HepG2 (cell line): ENCODE measurements around the gene SFXN5. TPM values are rescaled to one million over a fixed set of nuclear protein-coding genes. Genes with fewer than 3 reads are reported as not detected.

Experiments
- ATF7 ChIP-seq, 2 experiments: fragments of 450-650 bp in 1 of 2; sonication (generic) in 1 of 2; formaldehyde crosslinking in 1 of 2; IDR thresholded peaks; 2 replicates each; pipeline versions ENCODE4 v1.4.0 to v1.6.1; 2016 to 2020; ENCODE audit warnings: antibody characterized with exemption in 1 of 2, mild to moderate bottlenecking in 1 of 2, missing genetic modification reagents in 1 of 2
- CCDC6 ChIP-seq: sonication (generic); formaldehyde crosslinking; IDR thresholded peaks from 2 replicates; pipeline ENCODE4 v1.8.1; 2022; ENCODE audit warnings: mild to moderate bottlenecking, missing genetic modification reagents, moderate library complexity
- FOSL2 ChIP-seq: sonication (generic); formaldehyde crosslinking; IDR thresholded peaks from 2 replicates; pipeline ENCODE4 v1.4.0; 2020; ENCODE audit warnings: missing genetic modification reagents
- HCFC1 ChIP-seq: fragments of 150-350 bp; IDR thresholded peaks from 2 replicates; pipeline ENCODE4 v1.6.1; 2014; ENCODE audit warnings: low read depth, low read length
- MBD4 ChIP-seq: IDR thresholded peaks from 2 replicates; pipeline ENCODE4 v1.6.1; 2012; ENCODE audit warnings: low read length, inconsistent platforms, borderline replicate concordance
- MXD1 ChIP-seq: sonication (generic); formaldehyde crosslinking; IDR thresholded peaks from 2 replicates; pipeline ENCODE4 v1.4.0; 2020; ENCODE audit warnings: mild to moderate bottlenecking, missing genetic modification reagents
- SMAD3 ChIP-seq: sonication (generic); formaldehyde crosslinking; IDR thresholded peaks from 2 replicates; pipeline ENCODE4 v1.4.0; 2020; ENCODE audit warnings: missing genetic modification reagents
- SP4 ChIP-seq: sonication (generic); formaldehyde crosslinking; IDR thresholded peaks from 2 replicates; pipeline ENCODE4 v1.8.1; 2023; ENCODE audit warnings: mild to moderate bottlenecking, missing genetic modification reagents
- SRF ChIP-seq: IDR thresholded peaks from 2 replicates; pipeline ENCODE4 v1.6.1; 2011; ENCODE audit warnings: mild to moderate bottlenecking, low read depth, low read length, moderate library complexity
- STAT5B ChIP-seq: sonication (generic); formaldehyde crosslinking; IDR thresholded peaks from 2 replicates; pipeline ENCODE4 v1.4.0; 2020; ENCODE audit warnings: missing genetic modification reagents
- ZNF20 ChIP-seq: sonication (generic); formaldehyde crosslinking; IDR thresholded peaks from 2 replicates; pipeline ENCODE4 v1.4.0; 2020; ENCODE audit warnings: mild to moderate bottlenecking, moderate library complexity, missing genetic modification reagents
- ZNF234 ChIP-seq: sonication (generic); formaldehyde crosslinking; conservative IDR thresholded peaks from 2 replicates; pipeline ENCODE4 v1.5.1; 2020; ENCODE audit warnings: mild to moderate bottlenecking, missing genetic modification reagents
- ZNF33A ChIP-seq: sonication (generic); formaldehyde crosslinking; IDR thresholded peaks from 2 replicates; pipeline ENCODE4 v1.5.1; 2020; ENCODE audit warnings: missing genetic modification reagents, mild to moderate bottlenecking, moderate library complexity, borderline replicate concordance
- ZNF552 ChIP-seq: sonication (generic); formaldehyde crosslinking; IDR thresholded peaks from 2 replicates; pipeline ENCODE4 v1.9.0; 2022; ENCODE audit warnings: missing genetic modification reagents, mild to moderate bottlenecking, borderline replicate concordance
- ZNF883 ChIP-seq: sonication (generic); formaldehyde crosslinking; IDR thresholded peaks from 2 replicates; pipeline ENCODE4 v1.5.1; 2020; ENCODE audit warnings: mild to moderate bottlenecking, missing genetic modification reagents; ENCODE audit errors: not compliant biosample characterization
- polyA plus RNA-seq, 8 experiments: library from polyadenylated mRNA; depleted of rRNA in 3 of 8; stranded (reverse) in 7 of 8; unstranded in 1 of 8; fragments of >200 nt; fragmentation: Illumina TruSeq in 4 of 8; extraction: Trizol in 4 of 8; gene quantifications; 2 replicates each; pipeline versions ENCODE4 v1.2.1 to v1.2.3, GENCODE V29; 2011 to 2016; ENCODE audit warnings: low read depth in 4 of 8, missing spikeins in 1 of 8, mixed read lengths in 1 of 8; ENCODE audit not compliant: insufficient read depth in 1 of 8
- total RNA-seq, 5 experiments: library from RNA; depleted of rRNA; stranded (reverse); fragments of >200 nt; fragmentation: Illumina TruSeq; extraction: Trizol; gene quantifications; 2 replicates each; pipeline ENCODE4 v1.2.3, GENCODE V29; 2016; ENCODE audit warnings: low read depth in 1 of 5
- TF ChIP-seq, protein P1 (sequence below): sonication (generic); formaldehyde crosslinking; IDR thresholded peaks from 2 replicates; pipeline ENCODE4 v1.8.1; 2023; ENCODE audit warnings: missing genetic modification reagents, inconsistent platforms, borderline replicate concordance
- TF ChIP-seq, protein P2 (sequence below): sonication (generic); formaldehyde crosslinking; IDR thresholded peaks from 2 replicates; pipeline ENCODE4 v1.4.0; 2020; ENCODE audit warnings: missing genetic modification reagents
- TF ChIP-seq, protein P3 (sequence below): sonication (generic); formaldehyde crosslinking; IDR thresholded peaks from 2 replicates; pipeline ENCODE4 v1.4.0; 2020; ENCODE audit warnings: missing genetic modification reagents
- TF ChIP-seq, protein P4 (sequence below): sonication (generic); formaldehyde crosslinking; IDR thresholded peaks from 2 replicates; pipeline ENCODE4 v1.9.0; 2021; ENCODE audit warnings: missing genetic modification reagents, borderline replicate concordance
- TF ChIP-seq, protein P5 (sequence below): sonication (generic); formaldehyde crosslinking; conservative IDR thresholded peaks from 2 replicates; pipeline ENCODE4 v1.8.0; 2022; ENCODE audit warnings: missing genetic modification reagents

The SFXN5 gene
- total and polyA plus RNA-seq, 2 of the 13 experiments (the other 11 are each of a cell fraction or from before 2014, with no cell fraction given): 34.9 to 37.4 TPM

DNA sequence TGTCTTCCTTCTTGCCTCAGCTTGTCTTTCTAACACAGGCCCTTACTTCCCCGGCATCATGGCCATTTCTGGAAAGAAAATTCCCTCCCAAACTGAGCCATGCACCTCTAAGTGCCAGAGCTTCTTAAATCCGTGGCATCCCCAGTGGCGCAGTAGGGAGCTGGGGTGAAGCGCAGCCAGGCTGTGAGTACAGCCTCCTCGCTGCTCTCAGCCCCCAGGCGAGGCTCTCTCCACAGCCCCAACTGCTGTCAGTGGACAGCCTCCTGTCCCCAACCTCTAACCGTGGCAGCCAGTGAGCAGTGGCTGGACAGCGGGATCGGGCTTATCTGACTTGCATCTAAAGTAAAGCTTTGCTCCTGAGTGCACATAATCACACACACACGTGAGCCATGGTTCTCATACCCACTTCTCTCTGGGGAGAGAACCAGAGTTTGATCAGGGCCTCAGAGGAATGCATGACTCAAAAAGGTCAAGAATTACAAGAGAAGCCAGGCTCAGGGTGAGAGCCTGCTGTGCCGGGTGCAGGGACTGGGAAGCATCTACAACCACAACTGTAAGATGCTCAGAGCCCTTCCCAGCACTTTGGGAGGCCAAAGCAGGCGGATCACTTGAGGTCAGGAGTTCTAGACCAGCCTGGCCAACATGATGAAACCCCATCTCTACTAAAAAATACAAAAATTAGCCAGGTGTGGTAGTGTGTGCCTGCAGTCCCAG, 50.7 kb downstream of the SFXN5 start (continued):
- TF ChIP-seq ZNF234 (no peak), ZNF20 (CRISPR knock-in tag) (no peak), SMAD3 (CRISPR knock-in tag) (peak; percentile 54; the same call in 1 of the 2 replicates), ZNF33A (CRISPR knock-in tag) (0 out of 2 replicates have a peak, but pooled peaks have one; percentile 70), ATF7 (IDR thresholded peaks at IDR 0.05) (no peak), ATF7 (CRISPR knock-in tag; IDR thresholded peaks at IDR 0.05) (peak; percentile 66; the same call in 1 of the 2 replicates), FOSL2 (CRISPR knock-in tag) (peak; percentile 96), CCDC6 (CRISPR knock-in tag) (peak; percentile 65; the same call in 1 of the 2 replicates), STAT5B (CRISPR knock-in tag) (no peak), ZNF552 (CRISPR knock-in tag) (no peak), SRF (no peak), ZNF883 (no peak), MXD1 (CRISPR knock-in tag) (no peak), SP4 (CRISPR knock-in tag) (no peak), HCFC1 (no peak), MBD4 (no peak)
- TF ChIP-seq, protein P1, sequence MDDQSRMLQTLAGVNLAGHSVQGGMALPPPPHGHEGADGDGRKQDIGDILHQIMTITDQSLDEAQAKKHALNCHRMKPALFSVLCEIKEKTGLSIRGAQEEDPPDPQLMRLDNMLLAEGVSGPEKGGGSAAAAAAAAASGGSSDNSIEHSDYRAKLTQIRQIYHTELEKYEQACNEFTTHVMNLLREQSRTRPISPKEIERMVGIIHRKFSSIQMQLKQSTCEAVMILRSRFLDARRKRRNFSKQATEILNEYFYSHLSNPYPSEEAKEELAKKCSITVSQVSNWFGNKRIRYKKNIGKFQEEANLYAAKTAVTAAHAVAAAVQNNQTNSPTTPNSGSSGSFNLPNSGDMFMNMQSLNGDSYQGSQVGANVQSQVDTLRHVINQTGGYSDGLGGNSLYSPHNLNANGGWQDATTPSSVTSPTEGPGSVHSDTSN (CRISPR knock-in tag): no peak
- TF ChIP-seq, protein P2, sequence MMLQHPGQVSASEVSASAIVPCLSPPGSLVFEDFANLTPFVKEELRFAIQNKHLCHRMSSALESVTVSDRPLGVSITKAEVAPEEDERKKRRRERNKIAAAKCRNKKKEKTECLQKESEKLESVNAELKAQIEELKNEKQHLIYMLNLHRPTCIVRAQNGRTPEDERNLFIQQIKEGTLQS (CRISPR knock-in tag): peak; percentile 67; the same call in 1 of the 2 replicates
- TF ChIP-seq, protein P3, sequence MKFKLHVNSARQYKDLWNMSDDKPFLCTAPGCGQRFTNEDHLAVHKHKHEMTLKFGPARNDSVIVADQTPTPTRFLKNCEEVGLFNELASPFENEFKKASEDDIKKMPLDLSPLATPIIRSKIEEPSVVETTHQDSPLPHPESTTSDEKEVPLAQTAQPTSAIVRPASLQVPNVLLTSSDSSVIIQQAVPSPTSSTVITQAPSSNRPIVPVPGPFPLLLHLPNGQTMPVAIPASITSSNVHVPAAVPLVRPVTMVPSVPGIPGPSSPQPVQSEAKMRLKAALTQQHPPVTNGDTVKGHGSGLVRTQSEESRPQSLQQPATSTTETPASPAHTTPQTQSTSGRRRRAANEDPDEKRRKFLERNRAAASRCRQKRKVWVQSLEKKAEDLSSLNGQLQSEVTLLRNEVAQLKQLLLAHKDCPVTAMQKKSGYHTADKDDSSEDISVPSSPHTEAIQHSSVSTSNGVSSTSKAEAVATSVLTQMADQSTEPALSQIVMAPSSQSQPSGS (CRISPR knock-in tag): no peak; the same call in 1 of the 2 replicates
- TF ChIP-seq, protein P4, sequence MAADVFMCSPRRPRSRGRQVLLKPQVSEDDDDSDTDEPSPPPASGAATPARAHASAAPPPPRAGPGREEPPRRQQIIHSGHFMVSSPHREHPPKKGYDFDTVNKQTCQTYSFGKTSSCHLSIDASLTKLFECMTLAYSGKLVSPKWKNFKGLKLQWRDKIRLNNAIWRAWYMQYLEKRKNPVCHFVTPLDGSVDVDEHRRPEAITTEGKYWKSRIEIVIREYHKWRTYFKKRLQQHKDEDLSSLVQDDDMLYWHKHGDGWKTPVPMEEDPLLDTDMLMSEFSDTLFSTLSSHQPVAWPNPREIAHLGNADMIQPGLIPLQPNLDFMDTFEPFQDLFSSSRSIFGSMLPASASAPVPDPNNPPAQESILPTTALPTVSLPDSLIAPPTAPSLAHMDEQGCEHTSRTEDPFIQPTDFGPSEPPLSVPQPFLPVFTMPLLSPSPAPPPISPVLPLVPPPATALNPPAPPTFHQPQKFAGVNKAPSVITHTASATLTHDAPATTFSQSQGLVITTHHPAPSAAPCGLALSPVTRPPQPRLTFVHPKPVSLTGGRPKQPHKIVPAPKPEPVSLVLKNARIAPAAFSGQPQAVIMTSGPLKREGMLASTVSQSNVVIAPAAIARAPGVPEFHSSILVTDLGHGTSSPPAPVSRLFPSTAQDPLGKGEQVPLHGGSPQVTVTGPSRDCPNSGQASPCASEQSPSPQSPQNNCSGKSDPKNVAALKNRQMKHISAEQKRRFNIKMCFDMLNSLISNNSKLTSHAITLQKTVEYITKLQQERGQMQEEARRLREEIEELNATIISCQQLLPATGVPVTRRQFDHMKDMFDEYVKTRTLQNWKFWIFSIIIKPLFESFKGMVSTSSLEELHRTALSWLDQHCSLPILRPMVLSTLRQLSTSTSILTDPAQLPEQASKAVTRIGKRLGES (CRISPR knock-in tag): no peak
- TF ChIP-seq, protein P5, sequence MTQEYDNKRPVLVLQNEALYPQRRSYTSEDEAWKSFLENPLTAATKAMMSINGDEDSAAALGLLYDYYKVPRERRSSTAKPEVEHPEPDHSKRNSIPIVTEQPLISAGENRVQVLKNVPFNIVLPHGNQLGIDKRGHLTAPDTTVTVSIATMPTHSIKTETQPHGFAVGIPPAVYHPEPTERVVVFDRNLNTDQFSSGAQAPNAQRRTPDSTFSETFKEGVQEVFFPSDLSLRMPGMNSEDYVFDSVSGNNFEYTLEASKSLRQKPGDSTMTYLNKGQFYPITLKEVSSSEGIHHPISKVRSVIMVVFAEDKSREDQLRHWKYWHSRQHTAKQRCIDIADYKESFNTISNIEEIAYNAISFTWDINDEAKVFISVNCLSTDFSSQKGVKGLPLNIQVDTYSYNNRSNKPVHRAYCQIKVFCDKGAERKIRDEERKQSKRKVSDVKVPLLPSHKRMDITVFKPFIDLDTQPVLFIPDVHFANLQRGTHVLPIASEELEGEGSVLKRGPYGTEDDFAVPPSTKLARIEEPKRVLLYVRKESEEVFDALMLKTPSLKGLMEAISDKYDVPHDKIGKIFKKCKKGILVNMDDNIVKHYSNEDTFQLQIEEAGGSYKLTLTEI (CRISPR knock-in tag): no peak
